ENCODE results near the gene DNAJC8.

DNAJC8 gene

DNA sequence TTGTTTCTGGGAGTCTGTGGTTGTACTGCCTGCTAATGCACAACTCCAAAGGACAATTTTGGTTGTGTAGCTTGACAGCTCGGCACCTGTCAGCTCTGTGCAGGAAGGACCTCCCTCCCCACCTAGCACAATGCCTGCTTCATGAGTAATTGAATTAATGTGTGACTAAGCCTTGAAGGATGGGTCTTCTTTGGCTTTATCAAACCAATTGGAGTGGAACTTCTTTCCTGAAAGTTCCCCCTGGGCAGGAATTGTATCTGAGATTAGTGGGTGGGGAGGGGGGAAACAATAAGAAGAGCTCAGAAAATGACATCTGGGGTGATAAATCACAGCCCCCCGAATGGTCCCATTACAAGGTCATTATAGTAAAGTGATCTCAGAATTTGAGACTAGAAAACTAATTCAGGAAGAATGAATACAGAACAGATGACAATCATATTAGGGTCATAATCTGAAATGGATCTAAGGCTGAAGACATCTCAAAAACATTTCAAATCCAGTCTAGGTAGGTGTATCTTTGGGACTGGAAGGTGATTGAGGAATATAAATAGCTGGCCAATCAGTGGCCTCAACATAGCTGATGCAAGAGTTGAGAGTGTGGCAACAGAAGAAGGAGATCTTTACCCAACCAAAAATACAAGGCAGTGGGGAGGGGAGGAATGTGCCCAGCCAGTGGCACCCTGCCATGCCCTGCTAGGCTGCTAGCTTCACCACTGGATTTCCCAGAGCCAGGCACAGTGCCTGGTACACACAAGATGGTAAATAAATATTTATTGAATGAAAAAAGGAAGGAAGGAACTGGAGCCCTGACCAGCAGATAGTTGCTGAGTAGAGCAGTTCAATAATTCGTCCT is 16.4 kb upstream of the DNAJC8 start:
- peak; percentile 82 for DNase-seq

- peak; percentile 88 for DNase-seq
These were observed 15.6 kb upstream of the DNAJC8 start for GRCh38 chr1:28248273-28249012.

- no peak for DNase-seq
These were observed 14.9 kb upstream of the DNAJC8 start for GRCh38 chr1:28247612-28248272.

- peak; percentile 87 for DNase-seq
These were observed 13.6 kb upstream of the DNAJC8 start for GRCh38 chr1:28246427-28246832.

GRCh38 chr1:28244549-28245251 is 11.9 kb upstream of the DNAJC8 start:
- peak; percentile 76 for DNase-seq

DNA sequence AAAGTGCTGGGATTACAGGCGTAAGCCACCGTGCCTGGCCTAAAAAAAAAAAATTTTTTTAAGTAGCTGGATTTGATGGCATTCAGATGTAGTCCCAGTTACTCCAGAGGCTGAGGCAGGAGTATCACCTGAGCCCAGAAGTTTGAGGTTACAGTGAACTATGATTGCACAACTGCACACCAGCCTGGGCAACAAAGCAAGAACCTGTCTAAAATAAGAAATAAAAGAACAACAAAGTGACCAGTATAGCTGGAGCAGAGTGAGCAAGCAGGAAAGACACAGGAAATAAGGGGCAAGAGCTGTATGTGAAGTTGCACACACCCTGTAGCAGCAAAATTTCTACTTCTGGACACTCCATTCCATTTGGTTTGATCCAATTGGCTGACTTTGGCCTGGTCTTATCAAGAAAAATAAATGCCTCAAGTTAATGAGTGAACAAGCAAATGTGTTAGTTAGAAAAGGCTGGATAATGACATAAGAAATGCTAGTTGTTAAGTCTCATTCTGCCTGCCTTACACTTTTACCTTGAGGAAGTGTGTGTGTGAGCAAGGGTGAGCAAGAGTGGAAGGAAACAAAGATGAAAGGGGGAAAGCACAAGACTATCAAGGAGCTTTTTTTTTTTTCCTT is 11.0 kb upstream of the DNAJC8 start:
- DNase-seq = no peak

GRCh38 chr1:28241638-28242241 is 8.9 kb upstream of the DNAJC8 start:
- DNase-seq = no peak

GRCh38 chr1:28240024-28240423 is 7.2 kb upstream of the DNAJC8 start:
- DNase-seq = no peak

GRCh38 chr1:28239004-28239403 is 6.2 kb upstream of the DNAJC8 start:
- DNase-seq = no peak

GRCh38 chr1:28236656-28237322 is 4.0 kb upstream of the DNAJC8 start:
- peak; percentile 25 for DNase-seq

- DNase-seq = peak; percentile 99
These were observed 3.2 kb upstream of the DNAJC8 start, which contains the start of gene ATP5IF1 for GRCh38 chr1:28235755-28236655. TSS of gene ATP5IF1 (plus strand) at chr1:28236124. CDS start at chr1:28236184, 60 bp downstream.

GRCh38 chr1:28233264-28233606 is 406 bp upstream of the DNAJC8 start:
- DNase-seq = no peak

DNA sequence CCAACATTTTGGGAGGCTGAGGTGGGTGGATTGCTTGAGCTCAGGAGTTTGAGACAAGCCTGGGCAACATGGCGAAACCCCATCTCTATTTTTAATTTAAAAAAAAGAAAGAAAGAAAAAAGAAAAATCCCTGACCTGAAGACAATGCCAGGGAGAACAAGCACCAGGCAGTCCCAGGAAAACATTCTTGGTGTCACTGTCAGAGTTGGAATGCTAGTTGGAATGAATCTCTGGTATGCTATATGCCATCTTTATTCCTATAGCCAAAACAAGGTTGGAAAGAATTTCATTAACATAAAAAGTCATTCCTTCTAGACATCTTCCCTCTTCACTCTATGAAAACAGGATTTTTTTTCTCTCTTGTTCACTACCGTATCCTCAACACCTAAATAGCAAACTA is 2.8 kb downstream of the DNAJC8 start:
- no peak for DNase-seq

DNA sequence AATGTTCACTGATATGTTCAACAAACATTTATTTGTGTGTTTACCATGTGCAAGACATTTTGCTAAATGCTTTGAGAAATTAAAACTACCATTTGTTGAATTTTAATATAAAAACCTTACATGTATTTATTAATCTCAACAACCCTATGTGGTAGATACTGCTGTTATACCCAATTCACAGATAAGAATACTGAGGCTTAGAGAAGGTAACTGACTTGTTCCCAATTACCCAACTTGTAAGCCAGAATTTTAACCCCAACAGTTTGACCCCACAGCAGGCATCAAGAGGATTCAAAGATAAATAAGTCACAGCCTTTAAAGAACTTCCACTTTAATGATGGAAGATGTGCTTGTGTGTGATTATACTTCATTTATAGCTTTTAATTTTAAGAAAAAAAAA is 3.7 kb downstream of the DNAJC8 start:
- DNase-seq = no peak

GRCh38 chr1:28213315-28213714 is 19.5 kb downstream of the DNAJC8 start:
- no peak for DNase-seq

DNA sequence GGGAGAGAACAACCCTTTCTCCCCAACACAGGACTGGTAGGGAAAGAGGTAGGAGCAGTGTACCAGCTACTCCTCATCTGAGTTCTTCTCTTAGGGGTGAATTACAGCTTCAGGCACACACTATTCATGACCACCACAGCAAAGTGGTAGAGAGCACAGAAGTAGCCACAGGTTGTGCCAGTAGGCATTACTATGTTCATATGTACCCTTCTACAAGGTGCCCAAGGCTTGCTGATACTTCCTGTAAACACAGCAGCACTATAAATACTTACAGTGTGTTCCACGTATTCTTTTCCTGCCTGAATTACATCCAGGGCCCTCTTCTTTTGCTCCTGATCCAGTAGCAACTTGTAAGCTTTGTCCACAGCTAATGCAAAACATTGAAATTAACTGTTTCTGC is 23.1 kb downstream of the DNAJC8 start:
- no peak for DNase-seq

- peak; percentile 70 for DNase-seq
These were observed 23.9 kb downstream of the DNAJC8 start for GRCh38 chr1:28208818-28209441.

GRCh38 chr1:28205243-28205642 is 27.6 kb downstream of the DNAJC8 start:
- DNase-seq = no peak

DNA sequence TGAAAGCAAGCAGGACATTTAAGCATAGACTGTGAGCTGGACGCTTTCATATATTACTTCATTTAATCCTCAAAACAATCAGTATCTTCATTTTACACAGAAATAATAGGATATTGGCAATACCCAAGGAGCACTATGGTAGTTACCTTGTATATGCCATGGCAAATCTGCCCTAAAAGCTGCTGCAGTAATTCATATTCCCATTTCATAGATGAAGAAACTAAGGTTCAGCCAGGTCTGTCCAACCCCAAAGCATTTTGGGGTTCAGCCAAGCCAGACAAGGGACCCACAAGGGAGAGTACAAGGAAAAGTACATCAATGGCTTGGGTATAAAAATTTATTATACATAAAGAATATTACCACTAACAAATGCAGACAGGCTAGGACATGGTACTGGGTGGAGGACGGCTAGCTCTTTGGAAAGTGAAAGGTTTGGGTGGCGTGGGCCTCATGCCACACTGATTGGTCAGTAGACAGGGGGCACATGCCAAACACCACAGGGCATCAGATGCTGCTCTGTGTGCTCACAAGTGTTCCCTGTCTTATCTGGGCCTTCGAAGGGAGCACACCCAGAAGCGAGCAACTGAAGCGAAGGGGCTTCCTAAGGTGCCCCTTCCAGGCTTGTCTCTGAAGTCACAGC is 32.5 kb downstream of the DNAJC8 start:
- DNase-seq = no peak
